SK-N-SH (cell line): ENCODE results near the gene MOGAT3. TPM values are rescaled to one million over a fixed set of nuclear protein-coding genes. Genes with fewer than 3 reads are reported as not detected.
"Not testable (repeated sequence)": the region's sequence is repeated elsewhere in the genome, so short reads cannot be mapped to it uniquely, and the experiment has no call there.

Experiments
- CTCF ChIA-PET: fragments of 300-600, 350-600 bp; formaldehyde crosslinking; extraction: SDS; loops from one replicate; lab custom pipeline; 2021; lab: Yijun Ruan, JAX
- POLR2A ChIA-PET: fragments of 350-600 bp; sonication (Branson Sonifier 250); formaldehyde crosslinking; extraction: SDS; loops from one replicate; lab custom pipeline; 2020; ENCODE audit warnings: antibody characterized with exemption, inconsistent platforms; lab: Yijun Ruan, JAX
- DNase-seq: peaks from one replicate; pipeline ENCODE4 v3.0.0; 2012
- H2AFZ ChIP-seq: fragments of 200-600 bp; sonication (generic); 2 replicates; pipeline ENCODE4 v1.8.1; 2016; ENCODE audit warnings: antibody characterized with exemption, mild to moderate bottlenecking, low read depth
- H3F3A ChIP-seq: fragments of 200-600 bp; sonication (generic); replicated peaks from 2 replicates; pipeline ENCODE3; 2016; ENCODE audit warnings: antibody characterized with exemption, mild to moderate bottlenecking; ENCODE audit not compliant: insufficient read depth
- H3K27ac ChIP-seq, 2 experiments: fragments of 200-500 bp in 1 of 2; fragments of 200-600 bp in 1 of 2; sonication (Bioruptor generic) in 1 of 2; sonication (generic), shearing (Covaris generic) in 1 of 2; 2 replicates each; pipeline versions ENCODE4 v1.5.1 to v1.6.1; 2014 to 2016; ENCODE audit warnings: low read depth in 2 of 2, inconsistent platforms in 1 of 2, low read length in 1 of 2, mild to moderate bottlenecking in 1 of 2, mixed read lengths in 1 of 2
- H3K27me3 ChIP-seq: fragments of 200-600 bp; sonication (generic), shearing (Covaris generic); 2 replicates; pipeline ENCODE4 v1.6.1; 2016; ENCODE audit warnings: mixed run types; ENCODE audit not compliant: insufficient read depth
- H3K36me3 ChIP-seq, 2 experiments: fragments of 200-500 bp in 1 of 2; fragments of 200-600 bp in 1 of 2; sonication (Bioruptor generic) in 1 of 2; sonication (generic) in 1 of 2; replicated peaks in 1 of 2; 2 replicates each; pipeline versions ENCODE3 to v1.5.1; 2014 to 2016; ENCODE audit warnings: low read length in 1 of 2, mild to moderate bottlenecking in 1 of 2; ENCODE audit not compliant: insufficient read depth in 2 of 2, control insufficient read depth in 1 of 2
- H3K4me1 ChIP-seq, 2 experiments: fragments of 200-500 bp in 1 of 2; fragments of 200-600 bp in 1 of 2; sonication (Bioruptor generic) in 1 of 2; sonication (generic), shearing (Covaris generic) in 1 of 2; 2 replicates each; pipeline versions ENCODE4 v1.5.1 to v1.6.1; 2014 to 2016; ENCODE audit warnings: low read depth in 1 of 2, low read length in 1 of 2, mixed run types in 1 of 2; ENCODE audit not compliant: insufficient read depth in 2 of 2, control insufficient read depth in 1 of 2
- H3K4me2 ChIP-seq: fragments of 200-600 bp; sonication (generic), shearing (Covaris generic); 2 replicates; pipeline ENCODE4 v1.6.1; 2017; ENCODE audit warnings: mixed run types
- H3K4me3 ChIP-seq, 2 experiments: fragments of 200-500 bp in 1 of 2; fragments of 200-600 bp in 1 of 2; sonication (Bioruptor generic) in 1 of 2; sonication (generic), shearing (Covaris generic) in 1 of 2; 2 replicates each; pipeline versions ENCODE4 v1.5.1 to v1.8.1; 2014 to 2016; ENCODE audit warnings: low read depth in 2 of 2, inconsistent platforms in 1 of 2, low read length in 1 of 2, mild to moderate bottlenecking in 1 of 2, mixed read lengths in 1 of 2, moderate library complexity in 1 of 2
- H3K79me2 ChIP-seq: fragments of 200-600 bp; sonication (generic); 2 replicates; pipeline ENCODE4 v1.8.1; 2017; ENCODE audit warnings: mild to moderate bottlenecking; ENCODE audit not compliant: insufficient read depth
- H3K9ac ChIP-seq: fragments of 200-600 bp; sonication (generic); 2 replicates; pipeline ENCODE4 v1.6.1; 2017; ENCODE audit warnings: mixed run types
- H3K9me2 ChIP-seq: fragments of 200-600 bp; sonication (generic); 2 replicates; pipeline ENCODE4 v1.6.1; 2017; ENCODE audit warnings: mixed run types
- H3K9me3 ChIP-seq: fragments of 200-600 bp; sonication (generic); 2 replicates; pipeline ENCODE4 v1.6.1; 2017; ENCODE audit warnings: mixed run types, mild to moderate bottlenecking, moderate library complexity
- H4K20me1 ChIP-seq: fragments of 200-600 bp; sonication (generic); 2 replicates; pipeline ENCODE4 v1.6.1; 2017; ENCODE audit warnings: mild to moderate bottlenecking, mixed run types; ENCODE audit not compliant: insufficient read depth
- JUND ChIP-seq: IDR thresholded peaks from 2 replicates; pipeline ENCODE4 v1.4.0; 2012
- PBX3 ChIP-seq: IDR thresholded peaks from 2 replicates; pipeline ENCODE4; 2012
- RXRA ChIP-seq: IDR thresholded peaks from 2 replicates; pipeline ENCODE4 v1.4.0; 2012; ENCODE audit warnings: low read depth, mild to moderate bottlenecking, borderline replicate concordance
- WGBS: methylation state at CpG from one replicate; pipeline ENCODE4 v1.1.6; 2017; ENCODE audit warnings: low lambda C conversion rate; 5-methylcytosine and 5-hydroxymethylcytosine counted together
- polyA plus RNA-seq, 3 experiments: library from polyadenylated mRNA; depleted of rRNA; stranded (reverse); fragments of >200 nt; gene quantifications; 2 replicates each; pipeline ENCODE4 v1.2.3, GENCODE V29; 2012

The MOGAT3 gene
- polyA plus RNA-seq, 1 of the 3 experiments (the other 2 are of a cell fraction), result not detected

- Histone ChIP-seq H3K79me2 (no peaks in the 10 kb centered on the region), H3K4me1 (no peaks in the 10 kb centered on the region), H3K9ac (no peak overlapping the region), H3K4me2 (no peak overlapping the region), H3K9me2 (no peaks in the 10 kb centered on the region), H3K27ac (no peak overlapping the region), H3K4me3 (no peak overlapping the region), H3K9me3 (no peaks in the 10 kb centered on the region), H3K27me3 (no peaks in the 10 kb centered on the region), H3K36me3 (peaks cover 14 to 28% of the 10 kb centered on the region in 2 experiments), H2AFZ (no peak overlapping the region), H3F3A (peaks cover 9% of the 10 kb centered on the region), H4K20me1 (no peaks in the 10 kb centered on the region)
- TF ChIP-seq RXRA (no peak), JUND (no peak)
- ChIA-PET CTCF (interaction anchor here (0.8 to 1.6 kb wide), 3 partner anchors 11 to 38 kb away, joined by 3 to 4 read pairs (median 3); partner anchors contain the start of genes PLOD3 and ZNHIT1), POLR2A (interaction anchor here (2.5 kb wide), 1 partner anchor 12 kb away, joined by 11 read pairs; no protein-coding TSS in a partner anchor)
- DNase-seq, result no peak
- WGBS, result 88% methylated on average over 19 of the region's 19 CpGs
Measured at GRCh38 chr7:101206665-101207042, 5.8 kb upstream of the MOGAT3 start.

GRCh38 chr7:101205901-101206664 is 5.2 kb upstream of the MOGAT3 start:
- Histone ChIP-seq H3K9me3 (no peaks in the 10 kb centered on the region), H3K4me3 (no peak overlapping the region), H3K9me2 (no peaks in the 10 kb centered on the region), H3K36me3 (peaks cover 10 to 22% of the 10 kb centered on the region in 2 experiments), H3K27ac (no peak overlapping the region), H3K27me3 (no peaks in the 10 kb centered on the region), H3K79me2 (no peaks in the 10 kb centered on the region), H3F3A (peaks cover 9% of the 10 kb centered on the region), H4K20me1 (no peaks in the 10 kb centered on the region), H2AFZ (no peak overlapping the region), H3K9ac (no peak overlapping the region), H3K4me2 (no peak overlapping the region), H3K4me1 (no peaks in the 10 kb centered on the region)
- no peak for TF ChIP-seq PBX3
- DNase-seq, result no peak
- 93% methylated on average over 32 of the region's 32 CpGs for WGBS
- ChIA-PET CTCF (interaction anchor here (0.8 to 2.4 kb wide), 4 partner anchors 11 to 38 kb away, joined by 3 to 11 read pairs (median 4); partner anchors contain the start of genes PLOD3 and ZNHIT1), POLR2A (interaction anchor here (0.9 to 2.5 kb wide), 3 partner anchors 9 to 44 kb away, joined by 3 to 11 read pairs (median 8); no protein-coding TSS in a partner anchor)

GRCh38 chr7:101203740-101204738 is 3.2 kb upstream of the MOGAT3 start:
- peak; percentile 20 for DNase-seq
- H3K4me1 ChIP-seq, H3K9me2 ChIP-seq, H4K20me1 ChIP-seq, H3K4me2 ChIP-seq, H3K9me3 ChIP-seq, H2AFZ ChIP-seq, H3K27me3 ChIP-seq, H3K4me3 ChIP-seq, H3F3A ChIP-seq, H3K79me2 ChIP-seq, H3K9ac ChIP-seq, H3K27ac ChIP-seq: not testable (repeated sequence)
- POLR2A ChIA-PET, result interaction anchor here (0.6 to 2.5 kb wide), 7 partner anchors 9 to 49 kb away, joined by 3 to 11 read pairs (median 4); partner anchors contain the start of genes PLOD3, VGF and ZNHIT1
- WGBS, result 69% methylated on average over 22 of the region's 22 CpGs
- CTCF ChIA-PET, result interaction anchor here (0.9 to 2.7 kb wide), 9 partner anchors 9 to 79 kb away, joined by 3 to 32 read pairs (median 10); partner anchors contain the start of genes PLOD3 and ZNHIT1
- peaks cover 9 to 16% of the 10 kb centered on the region in 2 experiments for H3K36me3 ChIP-seq
